ENCODE measurements around the gene PRSS48. TPM values are rescaled to one million over a fixed set of nuclear protein-coding genes. Genes with fewer than 3 reads are reported as not detected.
"Not testable (repeated sequence)": the region's sequence is repeated elsewhere in the genome, so short reads cannot be mapped to it uniquely, and the experiment has no call there.

PRSS48 gene
- total RNA-seq, 1 donor from 2014 or later = not detected

DNA sequence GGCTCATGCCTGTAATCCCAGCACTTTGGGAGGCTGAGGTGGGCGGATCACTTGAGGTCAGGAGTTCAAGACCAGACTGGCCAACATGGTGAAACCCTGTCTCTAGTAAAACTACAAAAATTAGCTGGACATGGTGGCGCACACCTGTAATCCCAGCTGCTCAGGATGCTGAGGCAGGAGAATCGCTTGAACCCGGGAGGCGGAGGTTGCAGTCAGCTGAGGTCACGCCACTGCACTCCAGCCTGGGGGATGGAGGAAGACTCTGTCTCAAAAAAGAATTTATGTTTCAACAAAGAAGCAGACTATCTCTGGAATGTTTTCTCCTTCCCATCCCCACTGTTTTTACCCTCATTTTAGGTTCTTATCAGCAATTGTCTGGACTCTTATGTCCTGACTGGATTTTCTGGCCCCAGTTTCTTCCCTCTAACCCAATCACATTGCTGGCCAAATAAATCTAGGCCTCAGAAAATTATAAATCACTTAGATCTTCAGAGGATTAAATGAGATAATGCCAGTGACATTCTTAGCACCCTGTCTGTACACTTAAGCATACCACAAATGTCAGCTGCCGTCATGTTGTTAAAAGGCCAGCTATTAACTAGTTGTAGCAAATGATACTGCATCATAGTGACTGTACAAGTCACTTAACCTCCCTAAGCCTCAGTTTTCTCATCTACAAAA lies 44.9 kb upstream of the PRSS48 start:
- Histone ChIP-seq H3K9me3 (ENCODE audit: insufficient read depth, low read depth, low read length) (no peaks in the 10 kb centered on the region), H3K36me3 (ENCODE audit: insufficient read depth, low read length) (no peaks in the 10 kb centered on the region), H3K4me1 (ENCODE audit: insufficient read depth, low read length) (peaks cover 18% of the 10 kb centered on the region), H4K20me1 (ENCODE audit: insufficient read depth, low read length) (no peaks in the 10 kb centered on the region), H3K4me3 (ENCODE audit: insufficient read depth, low read depth, low read length) (no peak overlapping the region), H2AFZ (ENCODE audit: low read depth, low read length) (no peak overlapping the region), H3K27ac (ENCODE audit: low read depth, low read length) (no peak overlapping the region), H3K9ac (ENCODE audit: low read length) (no peak overlapping the region), H3K4me2 (ENCODE audit: low read length) (no peak overlapping the region), H3K27me3 (ENCODE audit: insufficient read depth, low read length) (no peaks in the 10 kb centered on the region), H3K79me2 (ENCODE audit: insufficient read depth, low read length) (no peaks in the 10 kb centered on the region)
- DNase-seq (ENCODE audit: low read depth) (peak; percentile 59), FAIRE-seq (no peak)
- Mint-ChIP-seq H3K27me3 (ENCODE audit: low read depth, unreplicated experiment) (no peaks in the 10 kb centered on the region), H3K4me1 (ENCODE audit: low read depth, unreplicated experiment) (peaks cover 20% of the 10 kb centered on the region), H3K9me3 (ENCODE audit: unreplicated experiment) (no peaks in the 10 kb centered on the region), H3K4me3 (ENCODE audit: unreplicated experiment) (no peak overlapping the region), H3K36me3 (ENCODE audit: low read depth, unreplicated experiment) (no peaks in the 10 kb centered on the region), H3K27ac (ENCODE audit: unreplicated experiment) (no peak overlapping the region)
- no peak for TF ChIP-seq EZH2 (IDR thresholded peaks at IDR 0.05; ENCODE audit: insufficient read depth, low read length)
- TF ChIP-seq, protein P1, sequence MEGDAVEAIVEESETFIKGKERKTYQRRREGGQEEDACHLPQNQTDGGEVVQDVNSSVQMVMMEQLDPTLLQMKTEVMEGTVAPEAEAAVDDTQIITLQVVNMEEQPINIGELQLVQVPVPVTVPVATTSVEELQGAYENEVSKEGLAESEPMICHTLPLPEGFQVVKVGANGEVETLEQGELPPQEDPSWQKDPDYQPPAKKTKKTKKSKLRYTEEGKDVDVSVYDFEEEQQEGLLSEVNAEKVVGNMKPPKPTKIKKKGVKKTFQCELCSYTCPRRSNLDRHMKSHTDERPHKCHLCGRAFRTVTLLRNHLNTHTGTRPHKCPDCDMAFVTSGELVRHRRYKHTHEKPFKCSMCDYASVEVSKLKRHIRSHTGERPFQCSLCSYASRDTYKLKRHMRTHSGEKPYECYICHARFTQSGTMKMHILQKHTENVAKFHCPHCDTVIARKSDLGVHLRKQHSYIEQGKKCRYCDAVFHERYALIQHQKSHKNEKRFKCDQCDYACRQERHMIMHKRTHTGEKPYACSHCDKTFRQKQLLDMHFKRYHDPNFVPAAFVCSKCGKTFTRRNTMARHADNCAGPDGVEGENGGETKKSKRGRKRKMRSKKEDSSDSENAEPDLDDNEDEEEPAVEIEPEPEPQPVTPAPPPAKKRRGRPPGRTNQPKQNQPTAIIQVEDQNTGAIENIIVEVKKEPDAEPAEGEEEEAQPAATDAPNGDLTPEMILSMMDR (IDR thresholded peaks at IDR 0.05; ENCODE audit: insufficient read depth, low read depth, low read length) = no peak

DNA sequence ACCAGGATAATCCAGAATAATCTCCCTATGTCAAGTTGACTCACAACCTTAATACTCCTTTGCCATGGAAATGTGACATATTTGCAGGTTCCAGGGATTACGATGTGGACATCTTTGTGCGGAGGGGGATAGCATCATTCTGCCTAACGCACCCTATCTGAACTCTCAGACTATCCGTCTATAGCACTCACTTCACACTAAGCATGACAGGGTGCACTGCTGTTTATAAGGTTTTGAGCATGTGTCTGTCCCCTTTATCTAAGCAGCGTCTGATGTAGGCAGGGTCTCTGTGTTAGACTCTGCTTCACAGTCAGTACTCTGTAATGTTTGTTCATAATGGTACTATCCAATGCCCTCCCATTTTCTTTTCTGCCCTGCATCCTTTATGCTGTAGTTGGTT lies 43.4 kb upstream of the PRSS48 start:
- no peak overlapping the region for H2AFZ ChIP-seq (ENCODE audit: low read depth, low read length)
- Mint-ChIP-seq H3K4me1 (ENCODE audit: low read depth, unreplicated experiment) (peaks cover 8% of the 10 kb centered on the region), H3K9me3 (ENCODE audit: unreplicated experiment) (no peaks in the 10 kb centered on the region), H3K4me3 (ENCODE audit: unreplicated experiment) (no peak overlapping the region), H3K36me3 (ENCODE audit: low read depth, unreplicated experiment) (no peaks in the 10 kb centered on the region), H3K27me3 (ENCODE audit: low read depth, unreplicated experiment) (no peaks in the 10 kb centered on the region), H3K27ac (ENCODE audit: unreplicated experiment) (no peak overlapping the region)
- H3K27ac ChIP-seq (ENCODE audit: low read depth, low read length) = no peak overlapping the region
- H3K4me2 ChIP-seq (ENCODE audit: low read length) = no peak overlapping the region
- FAIRE-seq (no peak), DNase-seq (ENCODE audit: low read depth) (no peak)
- H3K79me2 ChIP-seq (ENCODE audit: insufficient read depth, low read length) = no peaks in the 10 kb centered on the region
- H3K9me3 ChIP-seq (ENCODE audit: insufficient read depth, low read depth, low read length) = no peaks in the 10 kb centered on the region
- H3K36me3 ChIP-seq (ENCODE audit: insufficient read depth, low read length) = no peaks in the 10 kb centered on the region
- peaks cover 2% of the 10 kb centered on the region for H3K4me1 ChIP-seq (ENCODE audit: insufficient read depth, low read length)
- no peaks in the 10 kb centered on the region for H3K27me3 ChIP-seq (ENCODE audit: insufficient read depth, low read length)
- TF ChIP-seq EZH2 (IDR thresholded peaks at IDR 0.05; ENCODE audit: insufficient read depth, low read length) = no peak
- TF ChIP-seq, protein P1 (IDR thresholded peaks at IDR 0.05; ENCODE audit: insufficient read depth, low read depth, low read length) = no peak
- H4K20me1 ChIP-seq (ENCODE audit: insufficient read depth, low read length) = no peaks in the 10 kb centered on the region
- H3K4me3 ChIP-seq (ENCODE audit: insufficient read depth, low read depth, low read length) = no peak overlapping the region
- no peak overlapping the region for H3K9ac ChIP-seq (ENCODE audit: low read length)

DNA sequence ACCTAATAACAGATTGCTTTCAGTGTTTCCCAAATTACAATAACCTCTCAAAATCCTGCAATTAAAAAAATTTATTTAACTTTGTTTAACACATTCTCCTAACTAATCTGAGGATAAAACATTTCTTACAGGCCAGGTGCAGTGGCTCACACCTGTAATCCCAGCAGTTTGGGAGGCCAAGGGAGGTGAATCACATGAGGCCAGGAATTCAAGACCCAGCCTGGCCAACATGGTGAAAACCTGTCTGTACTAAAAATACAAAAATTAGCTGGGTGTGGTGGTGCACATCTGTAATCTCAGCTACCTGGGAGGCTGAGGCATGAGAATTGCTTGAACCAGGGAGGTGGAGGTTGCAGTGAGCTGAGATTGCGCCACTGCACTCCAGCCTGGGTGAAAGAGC lies 41.6 kb upstream of the PRSS48 start:
- not testable (repeated sequence) for H3K9me3 Mint-ChIP-seq (ENCODE audit: unreplicated experiment); H3K4me3 ChIP-seq (ENCODE audit: insufficient read depth, low read depth, low read length); H2AFZ ChIP-seq (ENCODE audit: low read depth, low read length); H3K9me3 ChIP-seq (ENCODE audit: insufficient read depth, low read depth, low read length); H3K36me3 Mint-ChIP-seq (ENCODE audit: low read depth, unreplicated experiment); H3K79me2 ChIP-seq (ENCODE audit: insufficient read depth, low read length); H3K27me3 Mint-ChIP-seq (ENCODE audit: low read depth, unreplicated experiment); H3K9ac ChIP-seq (ENCODE audit: low read length); DNase-seq (ENCODE audit: low read depth); H3K4me2 ChIP-seq (ENCODE audit: low read length); H4K20me1 ChIP-seq (ENCODE audit: insufficient read depth, low read length); H3K4me1 ChIP-seq (ENCODE audit: insufficient read depth, low read length); FAIRE-seq; H3K27ac ChIP-seq (ENCODE audit: low read depth, low read length); H3K4me3 Mint-ChIP-seq (ENCODE audit: unreplicated experiment); H3K27ac Mint-ChIP-seq (ENCODE audit: unreplicated experiment); H3K4me1 Mint-ChIP-seq (ENCODE audit: low read depth, unreplicated experiment); H3K36me3 ChIP-seq (ENCODE audit: insufficient read depth, low read length); H3K27me3 ChIP-seq (ENCODE audit: insufficient read depth, low read length)
